GM12872 (cell line): ENCODE results near the gene C20orf204.

ENCODE experiments used
- TF ChIP-seq, protein P1 (sequence below): IDR thresholded peaks from 3 replicates; pipeline ENCODE4 v1.5.1; 2011; ENCODE audit warnings: low read depth, mild to moderate bottlenecking, low read length, moderate library complexity; ENCODE audit not compliant: insufficient read depth

C20orf204 gene

DNA sequence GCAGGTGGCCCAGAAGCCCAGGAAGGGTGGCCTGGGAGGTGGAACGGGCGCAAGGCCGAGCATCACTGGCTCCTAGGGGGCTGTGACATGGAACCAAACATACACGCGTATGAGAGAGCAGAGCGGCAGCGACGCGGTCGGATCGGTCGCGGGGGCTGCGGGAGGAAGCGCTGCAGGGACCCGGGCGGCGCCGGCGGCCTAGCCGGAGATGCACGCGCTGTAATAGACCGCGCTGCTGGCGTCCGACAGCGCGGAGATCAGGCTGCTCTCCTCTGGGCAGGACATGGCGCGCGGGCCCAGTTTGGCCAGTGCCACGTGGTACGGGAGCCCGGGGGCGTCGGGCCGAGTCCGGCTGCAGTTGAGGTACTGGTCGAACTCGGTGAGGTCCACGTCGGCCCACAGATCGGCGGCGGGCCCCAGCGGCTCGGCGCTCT, 12.0 kb downstream of the C20orf204 start:
- TF ChIP-seq, protein P1, sequence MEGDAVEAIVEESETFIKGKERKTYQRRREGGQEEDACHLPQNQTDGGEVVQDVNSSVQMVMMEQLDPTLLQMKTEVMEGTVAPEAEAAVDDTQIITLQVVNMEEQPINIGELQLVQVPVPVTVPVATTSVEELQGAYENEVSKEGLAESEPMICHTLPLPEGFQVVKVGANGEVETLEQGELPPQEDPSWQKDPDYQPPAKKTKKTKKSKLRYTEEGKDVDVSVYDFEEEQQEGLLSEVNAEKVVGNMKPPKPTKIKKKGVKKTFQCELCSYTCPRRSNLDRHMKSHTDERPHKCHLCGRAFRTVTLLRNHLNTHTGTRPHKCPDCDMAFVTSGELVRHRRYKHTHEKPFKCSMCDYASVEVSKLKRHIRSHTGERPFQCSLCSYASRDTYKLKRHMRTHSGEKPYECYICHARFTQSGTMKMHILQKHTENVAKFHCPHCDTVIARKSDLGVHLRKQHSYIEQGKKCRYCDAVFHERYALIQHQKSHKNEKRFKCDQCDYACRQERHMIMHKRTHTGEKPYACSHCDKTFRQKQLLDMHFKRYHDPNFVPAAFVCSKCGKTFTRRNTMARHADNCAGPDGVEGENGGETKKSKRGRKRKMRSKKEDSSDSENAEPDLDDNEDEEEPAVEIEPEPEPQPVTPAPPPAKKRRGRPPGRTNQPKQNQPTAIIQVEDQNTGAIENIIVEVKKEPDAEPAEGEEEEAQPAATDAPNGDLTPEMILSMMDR = no peak

DNA sequence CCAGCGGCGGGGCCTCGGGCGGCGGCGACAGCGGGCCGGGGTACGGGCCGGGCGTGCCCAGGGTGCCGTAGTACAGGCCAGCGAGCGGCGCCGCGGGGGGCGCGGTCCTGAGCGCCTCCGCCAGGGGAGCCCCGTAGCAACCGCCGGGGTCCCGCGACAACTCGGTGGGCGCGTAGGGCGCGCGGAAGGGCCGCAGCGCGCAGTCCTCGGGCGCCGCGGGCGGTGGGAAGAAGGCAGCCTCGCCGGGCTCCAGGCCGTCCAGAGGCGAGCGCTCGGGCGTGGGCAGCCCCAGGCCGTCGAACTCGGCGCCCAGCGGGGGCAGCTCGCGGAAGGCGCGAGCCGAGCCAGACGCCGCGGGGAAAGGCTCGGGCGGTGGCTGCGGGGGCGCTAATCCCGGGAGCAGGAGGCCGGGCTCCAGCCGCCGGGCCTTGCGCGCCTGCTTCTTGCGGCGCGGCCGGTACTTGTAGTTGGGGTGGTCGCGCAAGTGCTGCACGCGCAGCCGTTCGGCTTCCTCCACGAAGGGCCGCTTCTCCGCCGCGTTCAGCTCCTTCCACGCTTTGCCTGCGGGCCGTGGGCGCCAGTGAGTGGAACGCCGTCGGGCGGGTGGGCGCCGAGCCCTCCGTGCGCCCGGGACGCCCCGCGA, 12.5 kb downstream of the C20orf204 start:
- TF ChIP-seq, protein P1 = no peak

DNA sequence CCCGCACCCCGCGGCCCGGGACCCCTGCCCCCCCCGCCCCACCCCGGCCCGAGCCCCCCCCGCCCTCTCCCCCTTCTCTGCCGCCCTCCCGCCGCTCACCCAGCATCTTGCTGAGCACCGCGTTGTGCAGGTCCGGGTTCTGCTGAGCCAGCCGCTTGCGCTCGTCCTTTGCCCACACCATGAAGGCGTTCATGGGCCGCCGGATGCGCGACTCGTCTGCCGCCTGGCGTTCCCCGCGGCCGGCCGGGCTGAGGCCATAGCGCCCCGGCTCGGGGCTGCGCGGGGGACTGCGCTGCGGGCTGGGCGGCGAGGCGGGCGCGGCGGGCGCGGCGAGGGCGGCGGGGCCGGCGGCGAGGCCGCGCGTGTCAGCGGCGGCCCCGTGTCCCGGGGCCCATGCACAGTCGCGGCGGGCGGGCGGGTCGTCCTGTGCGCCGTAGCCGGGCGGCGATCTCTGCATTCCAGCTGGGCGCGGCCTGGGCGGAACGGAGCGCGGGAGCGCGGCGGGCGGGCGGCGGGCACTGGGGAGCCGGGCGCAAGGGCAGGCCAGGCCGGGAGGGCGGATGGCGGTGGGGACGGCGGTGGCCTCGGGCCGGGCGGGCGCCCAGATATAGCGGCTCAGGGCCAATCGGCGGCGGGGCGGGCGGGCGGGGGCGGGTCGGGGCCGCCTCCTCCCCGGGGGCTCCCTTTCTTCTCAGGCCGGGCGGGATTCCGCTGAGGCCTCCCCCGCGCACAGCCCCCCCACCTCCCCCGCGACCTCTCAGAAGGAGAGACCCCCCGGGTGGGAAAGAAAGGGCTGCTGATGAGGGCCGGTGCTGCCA, 13.3 kb downstream of the C20orf204 start, which contains the start of gene SOX18:
SOX18 (minus strand) TSS at position 580 of the 818 bp plus-strand sequence; CDS start at position 457, 123 bp downstream.
- TF ChIP-seq, protein P1 = no peak

DNA sequence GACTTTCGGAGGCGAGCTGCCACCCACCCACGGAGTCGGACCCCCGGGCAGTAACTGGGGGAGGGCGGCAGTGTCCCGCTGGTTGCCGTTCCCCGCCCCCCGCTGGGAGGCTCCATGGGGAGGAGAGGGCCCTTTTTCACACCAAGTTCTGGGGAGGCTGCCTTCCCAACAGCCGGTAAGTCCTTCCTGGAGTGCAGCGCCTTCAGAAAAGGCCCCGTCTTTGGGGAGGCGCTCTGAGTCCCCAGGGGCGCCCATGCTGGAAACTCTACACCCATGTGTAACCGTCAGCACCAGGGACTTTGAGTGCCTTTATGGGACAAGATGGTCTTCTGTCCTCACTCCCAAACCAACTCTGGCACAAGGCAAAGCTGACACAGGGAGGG, 13.9 kb downstream of the C20orf204 start:
- TF ChIP-seq, protein P1 = no peak

DNA sequence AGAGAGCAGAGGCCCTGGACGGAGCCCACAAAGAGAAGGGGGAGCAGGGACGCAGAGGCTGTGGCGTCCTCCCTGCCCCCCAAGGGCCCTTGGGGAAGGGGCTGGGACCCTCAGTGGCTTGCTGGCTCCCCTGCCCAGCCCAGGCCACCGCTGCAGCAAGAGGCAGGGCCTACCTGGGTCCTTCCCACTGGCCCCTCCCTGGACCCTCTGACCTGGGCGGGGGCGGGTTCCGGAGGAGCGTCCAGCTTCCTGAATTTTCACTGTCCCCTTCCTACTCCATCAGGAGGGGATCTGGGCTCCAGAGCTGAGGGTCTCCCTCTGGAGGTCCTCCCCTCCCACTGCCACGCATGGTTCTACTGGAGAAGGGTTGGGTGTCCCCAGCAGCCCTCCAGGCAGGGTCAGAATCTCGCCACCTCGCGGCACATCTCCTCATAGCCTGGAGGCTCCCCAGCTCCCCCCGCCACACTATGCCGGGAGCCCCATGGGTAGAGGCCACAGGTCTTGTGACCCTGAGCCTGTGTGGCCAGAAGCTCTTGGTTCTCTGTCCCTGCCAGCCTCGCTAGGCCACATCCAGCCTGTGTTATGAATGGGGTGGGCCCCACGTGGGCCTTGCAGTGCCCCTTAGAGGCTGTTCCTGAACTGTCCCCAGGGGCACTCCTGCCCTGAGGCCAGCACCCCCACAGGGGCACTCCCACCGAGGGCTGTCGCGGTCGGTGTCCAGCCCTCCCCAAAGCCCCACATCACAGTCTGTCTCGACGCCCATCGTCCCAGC, 14.5 kb downstream of the C20orf204 start:
- TF ChIP-seq, protein P1 = no peak

DNA sequence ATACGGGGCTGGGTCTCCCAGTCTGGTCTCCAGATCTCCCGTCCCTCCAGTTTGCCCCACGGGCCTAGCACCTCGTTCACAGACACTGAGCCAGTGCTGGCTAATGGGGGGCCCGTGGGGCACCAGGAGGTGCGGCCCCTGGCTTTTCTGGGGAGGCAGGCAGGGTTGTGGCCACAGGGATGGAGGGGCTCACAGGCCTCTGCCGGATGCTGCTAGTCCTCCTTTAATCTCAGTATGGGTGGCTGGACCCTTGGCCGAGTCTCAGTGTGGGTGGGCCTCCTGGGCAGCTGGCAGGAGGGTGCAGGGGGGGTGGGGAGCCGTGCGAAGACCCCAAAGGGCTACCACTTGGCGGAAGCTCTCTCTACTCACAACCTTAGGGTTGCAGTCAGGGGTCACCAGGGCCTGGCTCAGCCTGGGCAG, 15.1 kb downstream of the C20orf204 start:
- TF ChIP-seq, protein P1 = no peak
